DMS53 (cell line): Measurements from ENCODE around the gene ENPP1.
A peak's percentile ranks its signal among the peaks of the same experiment; 100 is the strongest.

ENCODE experiments used
- DNase-seq: peaks from one replicate; lab custom pipeline; 2025; lab: John Stamatoyannopoulos, UW

ENPP1 gene

DNA sequence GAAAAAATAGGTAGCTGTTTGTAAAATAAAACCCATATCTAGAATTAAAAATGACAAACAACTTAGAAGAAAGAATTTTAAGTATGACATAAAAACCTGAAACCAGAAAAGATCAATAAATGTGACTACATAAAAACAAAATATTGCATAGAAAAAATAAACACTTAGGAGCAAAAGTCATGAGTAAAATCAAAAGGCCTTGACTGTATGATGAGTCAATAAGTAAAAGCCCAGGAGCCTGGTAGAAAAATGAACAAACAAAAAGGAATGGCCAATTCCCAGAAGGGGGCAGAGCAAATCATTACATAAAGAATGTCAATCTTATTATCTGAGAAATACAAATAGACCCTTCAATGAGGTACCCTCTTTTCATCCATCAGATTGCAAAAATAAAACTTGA lies 20.7 kb upstream of the ENPP1 start:
- DNase-seq = no peak

GRCh38 chr6:131787766-131788712 lies 19.8 kb upstream of the ENPP1 start:
- peak; percentile 33 for DNase-seq

GRCh38 chr6:131789219-131789618 lies 18.6 kb upstream of the ENPP1 start:
- no peak for DNase-seq

DNA sequence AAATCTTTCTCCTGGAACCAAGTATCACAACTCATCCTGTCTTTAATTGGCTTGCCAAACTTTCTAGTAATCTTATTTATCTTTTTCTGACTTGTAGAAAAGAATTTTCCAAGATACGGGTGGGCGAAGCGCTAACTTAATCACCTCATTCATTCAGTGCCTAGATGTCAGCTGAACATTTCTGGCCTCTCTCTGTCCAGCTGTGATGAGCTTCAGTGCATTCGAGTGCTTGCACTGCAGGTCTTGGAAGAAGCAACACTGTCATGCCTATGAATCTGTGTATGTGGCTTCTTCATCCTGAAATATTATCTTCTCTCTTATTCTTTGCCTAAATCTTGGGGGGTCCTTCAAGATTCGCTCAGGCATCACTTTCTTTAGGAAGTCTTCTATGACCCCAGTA lies 16.3 kb upstream of the ENPP1 start:
- DNase-seq = no peak

DNA sequence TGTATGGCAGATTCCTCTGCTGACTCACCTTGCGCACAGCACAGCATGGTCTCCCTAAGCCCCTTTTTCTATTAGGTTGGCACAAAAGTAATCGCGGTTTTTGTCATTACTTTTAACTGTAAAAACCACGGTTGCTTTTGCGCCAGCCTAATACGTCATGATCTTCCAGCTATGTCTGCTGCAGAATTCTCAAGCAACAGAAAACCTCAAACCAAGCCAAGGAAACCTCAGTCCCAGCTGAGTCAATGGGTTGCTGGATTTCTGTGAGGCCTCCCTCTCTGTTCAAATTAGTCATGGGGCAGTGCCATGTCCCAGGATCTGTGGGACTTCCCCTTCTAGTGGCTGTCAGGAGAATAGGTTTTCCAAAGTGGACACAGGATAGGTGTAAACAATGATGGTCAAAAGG lies 15.7 kb upstream of the ENPP1 start:
- DNase-seq = peak; percentile 5

DNA sequence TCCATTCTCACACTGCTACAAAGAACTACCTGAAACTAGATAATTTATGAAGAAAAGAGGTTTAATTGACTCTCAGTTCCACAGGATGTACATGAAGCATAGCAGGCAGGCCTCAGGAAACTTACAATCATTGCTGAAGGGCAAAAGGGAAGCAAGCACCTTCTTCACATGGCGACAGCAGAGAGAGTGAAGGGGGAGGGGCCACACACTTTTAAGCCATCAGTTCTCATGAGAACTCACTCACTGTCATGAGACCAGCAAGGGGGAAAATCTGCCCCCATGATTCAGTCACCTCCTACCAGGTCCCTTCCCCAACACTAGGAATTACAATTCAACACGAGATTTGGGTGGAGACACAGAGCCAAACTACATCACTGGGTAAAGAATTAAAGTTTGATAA lies 12.5 kb upstream of the ENPP1 start:
- DNase-seq = no peak

DNA sequence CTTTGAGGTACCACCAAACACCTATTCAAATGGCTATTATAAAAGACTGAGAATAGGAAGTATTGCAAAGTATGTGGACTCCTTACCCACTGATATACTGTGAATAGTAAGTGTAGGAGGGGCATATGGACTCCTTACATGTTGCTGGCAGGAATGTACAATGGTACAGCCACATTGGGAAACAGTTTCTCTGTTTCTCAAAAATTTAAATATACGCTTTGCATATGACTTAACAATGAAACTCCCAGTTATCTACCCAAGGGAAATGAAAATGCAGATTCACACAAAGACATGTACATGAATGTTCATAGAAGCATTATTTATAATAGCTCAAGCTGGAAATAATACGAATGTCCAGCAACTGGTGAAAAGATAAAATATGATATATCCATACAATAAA lies 5.5 kb upstream of the ENPP1 start:
- no peak for DNase-seq

- no peak for DNase-seq
These were observed 4.6 kb upstream of the ENPP1 start for GRCh38 chr6:131803007-131803769.

- no peak for DNase-seq
These were observed 3.7 kb upstream of the ENPP1 start for GRCh38 chr6:131804131-131804530.

- DNase-seq = no peak
These were observed 538 bp upstream of the ENPP1 start for GRCh38 chr6:131807321-131807643.

GRCh38 chr6:131808460-131809269 lies 845 bp downstream of the ENPP1 start:
- DNase-seq = no peak

GRCh38 chr6:131811500-131811899 lies 3.7 kb downstream of the ENPP1 start:
- no peak for DNase-seq

DNA sequence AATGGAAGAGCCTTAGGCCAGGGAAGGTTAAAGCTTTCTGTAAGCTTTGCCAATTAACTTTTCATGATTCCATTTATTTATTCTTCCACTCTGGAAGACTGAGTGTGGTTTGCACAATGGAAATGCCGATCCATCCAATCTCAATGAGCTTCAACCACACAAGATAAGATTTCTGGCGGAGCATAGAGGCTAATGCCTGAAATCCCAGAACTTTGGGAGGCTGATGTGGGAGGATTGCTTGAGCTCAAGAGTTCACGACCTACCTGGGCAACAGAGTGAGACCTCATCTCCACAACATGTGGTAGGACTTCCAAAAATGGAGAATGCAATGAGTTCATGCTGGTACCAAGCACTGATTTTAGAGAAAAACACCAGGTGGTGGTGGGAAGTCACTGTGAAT lies 6.2 kb downstream of the ENPP1 start:
- DNase-seq = no peak

DNA sequence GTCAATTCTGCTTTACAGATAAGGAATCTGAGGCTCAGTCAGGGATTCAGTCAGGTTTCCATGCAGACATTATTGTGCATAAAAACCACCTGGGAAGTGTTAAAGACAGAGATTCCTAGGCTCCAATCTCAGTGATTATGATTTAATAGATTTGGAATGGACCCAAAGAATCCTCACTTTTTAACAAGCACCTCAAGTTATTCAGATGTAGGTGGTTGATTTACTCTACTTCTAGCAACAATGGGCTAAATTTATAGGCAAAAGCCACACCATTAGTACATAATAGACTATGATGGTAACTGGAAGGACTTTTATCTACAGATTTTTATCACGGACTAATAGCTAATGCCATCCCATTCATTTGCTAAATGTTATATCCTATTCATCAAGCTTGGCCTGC lies 9.0 kb downstream of the ENPP1 start:
- DNase-seq = no peak

- DNase-seq = no peak
These were observed 11.8 kb downstream of the ENPP1 start for GRCh38 chr6:131819572-131820124.

GRCh38 chr6:131821010-131821807 lies 13.4 kb downstream of the ENPP1 start:
- no peak for DNase-seq

GRCh38 chr6:131822119-131822518 lies 14.3 kb downstream of the ENPP1 start:
- DNase-seq = no peak

DNA sequence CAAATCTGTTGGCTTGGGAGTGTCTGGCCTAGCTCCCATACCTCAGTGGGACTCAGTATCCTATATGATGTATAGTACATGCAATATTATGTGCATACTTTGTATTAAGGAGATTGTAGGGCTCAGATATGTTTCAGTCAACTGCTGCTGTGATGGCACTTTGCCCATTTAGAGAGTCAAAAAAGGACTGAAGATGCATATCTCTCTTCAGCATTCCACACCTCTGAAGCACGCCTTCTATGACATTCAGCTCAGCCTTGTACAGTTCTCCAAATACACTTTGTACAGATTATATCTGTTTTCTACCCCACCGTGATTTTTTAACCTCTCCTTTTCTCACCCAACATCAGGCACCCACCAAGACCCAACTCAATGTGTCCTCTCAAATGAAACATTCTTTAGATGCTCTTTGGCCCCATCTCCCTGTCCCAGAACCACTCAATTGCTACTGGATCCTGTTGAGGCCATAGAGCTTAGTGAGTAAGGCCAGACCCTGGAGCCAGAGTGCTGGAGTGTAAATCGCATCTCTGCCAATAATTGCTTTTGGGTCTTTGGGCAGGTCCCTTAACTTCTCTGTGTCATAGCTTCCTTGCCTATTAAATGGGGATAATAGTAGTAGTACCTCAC lies 15.6 kb downstream of the ENPP1 start:
- DNase-seq = no peak

DNA sequence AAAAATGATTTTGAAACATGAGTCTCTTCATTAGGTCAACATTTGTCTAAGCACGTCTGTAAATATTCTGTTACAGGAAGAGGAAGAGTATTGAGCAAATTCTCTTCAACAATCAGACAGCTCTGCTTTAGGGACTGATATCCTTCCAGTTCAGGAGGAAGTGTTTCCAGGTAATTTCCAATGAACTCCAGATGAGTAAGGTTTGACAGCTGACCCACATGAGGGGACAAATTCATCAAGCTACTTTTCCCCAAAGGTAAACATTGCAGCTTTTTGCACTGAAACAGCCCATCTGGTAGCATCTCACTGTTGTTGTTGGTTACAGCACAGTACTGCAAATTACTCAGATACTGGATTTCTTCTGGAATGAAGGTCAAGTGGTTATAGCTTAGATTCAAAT lies 18.1 kb downstream of the ENPP1 start:
- peak; percentile 66 for DNase-seq

DNA sequence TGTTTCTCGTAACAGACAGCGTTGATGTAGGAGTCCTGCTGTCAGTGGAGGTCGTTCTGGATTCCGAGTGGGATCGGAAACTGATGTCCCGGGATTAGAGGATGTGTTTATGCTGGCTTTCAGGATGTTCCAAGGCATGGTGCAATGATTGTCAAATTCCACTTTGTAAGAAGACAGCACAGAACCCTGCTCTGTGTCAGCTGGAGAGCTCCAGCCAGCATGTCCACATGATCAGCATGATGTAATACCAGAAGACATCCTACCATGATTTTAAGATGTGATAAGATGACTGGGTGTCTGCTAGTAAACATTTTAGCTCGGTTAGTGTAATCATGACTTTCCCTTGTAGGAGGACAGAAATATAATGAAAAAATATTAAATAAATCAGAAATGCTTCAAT lies 20.3 kb downstream of the ENPP1 start:
- DNase-seq = no peak

GRCh38 chr6:131828951-131829350 lies 21.1 kb downstream of the ENPP1 start:
- DNase-seq = no peak
